HL-60 (cell line): Measurements from ENCODE around the gene IL32.

Experiments used
- CTCF ChIP-seq: IDR thresholded peaks from one replicate; pipeline ENCODE4 v1.5.1; 2011; ENCODE audit warnings: low read length, control low read depth, inconsistent platforms; ENCODE audit not compliant: insufficient read depth
- GABPA ChIP-seq: IDR thresholded peaks from 2 replicates; pipeline ENCODE4 v1.6.1; 2012; ENCODE audit warnings: low read depth

DNA sequence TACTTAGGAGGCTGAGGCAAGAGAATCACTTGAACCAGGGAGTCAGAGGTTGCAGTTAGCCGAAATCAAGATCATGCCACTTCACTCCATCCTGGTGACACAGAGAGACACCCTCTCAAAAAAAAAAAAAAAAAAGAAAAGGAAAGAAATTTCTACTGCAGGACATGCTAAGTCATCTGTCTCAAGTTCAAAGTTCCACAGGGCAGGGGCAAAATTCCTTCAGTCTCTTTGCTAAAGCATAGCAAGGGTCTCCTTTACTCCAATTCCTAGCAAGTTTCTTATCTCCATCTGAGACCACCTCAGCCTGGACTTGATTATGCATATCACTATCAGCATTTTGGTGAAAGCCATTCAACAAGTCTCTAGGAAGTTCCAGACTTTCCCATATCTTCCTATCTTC, 19.1 kb downstream of the IL32 start:
- TF ChIP-seq CTCF (no peak), GABPA (no peak)
